GM21619 (cell line): ENCODE data around the gene RWDD4.

Experiments used
- ATAC-seq: cut with Tn5 transposase; IDR thresholded peaks from one replicate; pipeline ENCODE4 v1.9.1; 2021; ENCODE audit not compliant: unreplicated experiment

Gene RWDD4

DNA sequence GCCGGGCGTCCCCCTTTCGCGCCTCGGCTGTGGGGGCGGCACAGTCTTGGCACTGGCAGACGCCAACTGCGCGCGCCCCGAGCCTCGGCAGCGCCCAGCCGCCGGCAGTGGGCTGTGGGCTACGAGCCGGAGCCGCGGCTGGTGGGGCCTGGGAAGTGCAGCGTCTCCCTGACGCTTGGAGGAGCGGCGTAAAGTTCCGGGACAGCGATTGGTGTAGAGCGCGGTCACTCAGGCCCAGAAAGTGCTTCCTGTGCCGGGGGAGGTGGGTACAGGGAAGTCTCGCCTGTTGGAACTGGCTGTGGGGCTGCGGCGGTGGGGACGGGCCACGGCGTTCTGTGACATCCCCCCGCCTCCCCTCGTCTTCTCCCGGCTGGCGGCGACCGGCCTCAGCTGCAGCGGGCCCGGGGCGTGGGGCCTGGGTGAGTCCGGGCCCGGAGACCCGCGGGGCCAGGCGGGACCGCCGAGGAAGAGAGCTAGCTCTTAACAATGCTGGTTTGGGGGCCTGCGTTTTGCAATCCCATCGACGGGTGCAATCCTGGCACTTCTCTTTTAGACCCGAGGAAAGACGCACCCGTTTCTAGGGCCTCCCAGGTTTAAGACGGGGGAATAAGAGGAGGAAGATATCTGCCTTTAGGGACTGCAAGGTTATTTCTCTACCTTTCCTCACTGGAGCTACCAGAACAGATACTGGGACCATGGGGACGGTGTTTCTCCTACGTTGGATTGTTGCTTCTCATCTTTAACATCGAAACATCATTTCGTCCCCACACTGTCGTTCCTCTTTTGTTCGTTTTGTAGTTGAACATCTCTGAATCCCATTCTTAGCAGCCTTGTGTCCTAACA is at the start of gene RWDD4, which contains the start of gene TRAPPC11:
Gene RWDD4 (minus strand): TSS at position 157 of the 843 bp plus-strand sequence. CDS start 233 bp downstream, outside the sequence.
Gene TRAPPC11 (plus strand): TSS at position 265 of the 843 bp plus-strand sequence. CDS start 4,575 bp downstream, outside the sequence.
- ATAC-seq: peak; percentile 99

DNA sequence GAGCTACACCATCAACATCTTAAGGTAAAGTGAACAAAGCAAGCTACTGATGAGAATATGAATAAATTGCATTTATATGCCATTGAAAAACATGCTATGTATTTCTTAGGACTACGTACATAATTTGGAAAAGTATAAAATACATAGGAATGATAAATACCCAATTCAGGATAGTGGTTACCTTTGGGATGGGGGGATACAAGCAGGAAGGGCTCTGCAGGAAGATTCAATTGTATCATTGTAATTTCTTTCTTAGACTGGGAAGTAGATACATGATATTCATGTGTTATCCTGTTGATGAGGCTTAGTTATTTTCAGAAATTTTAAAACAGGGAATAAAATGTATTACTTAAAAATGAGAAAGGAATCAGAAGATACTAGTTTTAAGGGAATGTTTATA is 43.5 kb upstream of the RWDD4 start:
- no peak for ATAC-seq

DNA sequence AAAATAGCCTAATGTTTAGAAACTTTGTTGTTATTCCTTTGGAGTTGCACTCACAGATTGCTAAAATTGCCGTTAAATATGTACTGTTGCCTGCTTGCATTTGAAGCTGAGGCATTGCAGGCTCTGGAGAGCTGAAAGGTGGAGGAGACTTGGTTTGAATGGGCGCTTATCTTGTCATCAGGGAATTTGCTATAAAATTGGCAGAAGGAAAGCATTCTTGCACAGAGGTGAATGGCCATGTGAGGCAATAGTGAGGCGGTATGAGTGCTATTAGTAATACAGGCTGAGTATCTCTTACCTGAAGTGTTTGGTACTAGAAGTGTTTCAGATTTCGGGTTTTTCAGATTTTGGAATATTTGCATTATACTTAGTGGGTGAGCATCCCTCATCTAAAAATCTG is 41.4 kb upstream of the RWDD4 start:
- no peak for ATAC-seq

DNA sequence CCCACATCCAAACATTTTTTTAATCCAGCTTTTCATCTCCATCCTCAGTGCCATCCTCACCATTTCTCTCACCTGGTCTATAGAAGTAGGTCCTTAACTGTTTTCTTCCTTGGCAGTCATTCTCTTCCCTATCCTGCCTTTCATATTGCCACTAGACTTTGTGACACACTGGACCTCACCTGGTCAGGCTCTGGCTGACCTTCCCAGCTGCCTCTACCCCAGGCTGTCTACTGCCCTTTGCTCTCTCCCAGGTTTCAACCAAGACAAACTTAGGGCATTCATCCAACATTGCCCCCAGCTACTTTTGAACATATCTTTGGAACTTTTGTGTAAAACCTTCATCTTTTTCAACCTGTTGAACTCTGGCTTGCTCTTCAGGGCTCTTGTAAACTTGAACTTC is 39.9 kb upstream of the RWDD4 start:
- ATAC-seq: no peak

DNA sequence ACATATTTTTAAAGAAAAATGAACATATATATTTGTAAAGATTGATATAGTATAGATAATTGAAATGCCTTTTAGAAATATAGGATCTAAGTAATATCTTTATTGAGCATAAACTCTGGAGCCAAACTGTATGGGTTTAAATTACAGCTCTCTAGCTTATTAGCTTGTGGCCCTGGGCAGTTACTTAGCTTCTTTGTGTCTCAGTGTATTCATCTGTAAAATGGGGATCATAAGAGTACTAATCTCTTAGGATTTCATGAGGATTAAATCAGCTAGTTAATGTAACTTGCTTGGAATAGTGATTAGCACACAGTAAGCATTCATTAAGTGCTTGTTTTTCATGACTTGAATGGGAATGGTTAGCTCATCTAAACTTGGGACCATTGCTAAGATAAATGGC is 32.9 kb upstream of the RWDD4 start:
- no peak for ATAC-seq

DNA sequence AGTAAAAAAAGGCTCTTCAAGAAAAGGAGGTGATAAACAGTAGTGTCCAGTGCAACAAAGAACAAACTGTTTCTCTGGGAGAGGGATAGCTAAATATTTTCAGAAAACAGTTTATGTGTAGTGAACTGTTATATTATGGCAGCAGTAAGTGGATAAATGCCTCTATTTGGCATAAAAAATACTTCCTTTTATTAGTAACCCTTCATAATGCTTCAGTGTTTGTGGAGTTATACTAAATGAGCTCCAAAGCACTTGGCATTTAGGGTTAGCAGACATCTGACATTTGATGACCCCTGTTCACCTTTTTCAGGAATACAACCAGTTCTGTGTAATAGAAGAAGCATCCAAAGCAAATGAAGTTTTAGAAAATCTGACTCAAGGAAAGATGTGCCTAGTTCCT is 32.0 kb upstream of the RWDD4 start:
- no peak for ATAC-seq

DNA sequence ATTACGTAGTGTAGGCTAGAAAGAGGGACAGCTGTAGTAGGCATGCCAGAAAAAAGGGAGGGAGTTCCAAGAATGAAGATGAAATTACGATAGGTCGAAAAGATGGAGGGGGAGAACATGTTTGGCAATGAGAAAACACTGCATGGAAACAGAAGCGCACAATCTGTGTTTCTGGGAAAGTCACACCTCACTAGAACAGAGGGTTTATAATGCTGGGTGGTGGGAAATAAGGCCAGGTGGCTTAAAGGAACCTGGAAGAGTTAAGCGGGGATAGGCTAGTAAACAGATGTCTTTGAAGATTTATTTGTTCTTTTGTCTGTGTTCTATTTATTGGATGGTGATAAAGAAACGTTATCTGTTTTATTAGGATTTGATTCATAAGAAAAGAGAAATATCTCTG is 29.2 kb upstream of the RWDD4 start:
- no peak for ATAC-seq

DNA sequence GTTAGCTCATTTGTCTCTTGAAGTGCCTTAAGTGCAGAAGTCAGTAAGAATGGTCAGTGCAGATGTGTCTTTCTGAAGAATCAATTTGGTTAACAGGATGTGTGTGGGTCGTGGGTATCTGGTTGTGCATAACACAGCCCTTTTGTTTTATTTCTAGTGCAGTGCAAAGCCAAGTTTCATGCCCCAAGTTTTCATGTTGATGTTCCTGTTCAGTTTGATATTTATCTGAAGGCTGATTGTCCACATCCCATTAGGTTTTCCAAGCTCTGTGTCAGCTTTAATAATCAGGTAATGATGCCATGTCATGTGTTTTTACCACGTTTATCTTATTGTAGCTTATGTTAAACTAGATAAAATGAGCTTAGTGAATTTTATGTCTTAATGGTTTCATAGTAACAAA is 27.5 kb upstream of the RWDD4 start:
- ATAC-seq: no peak

DNA sequence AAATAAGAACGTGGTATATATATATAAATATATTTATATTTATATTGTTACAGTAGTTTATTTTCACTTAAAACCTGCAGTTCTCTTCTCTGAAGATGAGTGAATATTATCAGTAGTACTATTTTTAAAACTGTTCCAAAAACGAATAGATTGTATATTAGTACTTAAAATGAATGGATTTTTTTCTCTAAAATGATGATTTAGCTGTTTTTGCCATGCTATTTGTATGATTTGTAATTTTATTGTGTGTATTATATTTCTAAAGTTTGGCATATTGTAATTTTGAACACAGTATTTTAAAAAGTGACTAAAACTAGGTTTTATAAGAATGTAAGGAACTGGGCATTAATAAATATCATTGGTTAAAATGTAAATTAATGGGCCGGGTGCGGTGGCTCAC is 22.1 kb upstream of the RWDD4 start:
- ATAC-seq: no peak

DNA sequence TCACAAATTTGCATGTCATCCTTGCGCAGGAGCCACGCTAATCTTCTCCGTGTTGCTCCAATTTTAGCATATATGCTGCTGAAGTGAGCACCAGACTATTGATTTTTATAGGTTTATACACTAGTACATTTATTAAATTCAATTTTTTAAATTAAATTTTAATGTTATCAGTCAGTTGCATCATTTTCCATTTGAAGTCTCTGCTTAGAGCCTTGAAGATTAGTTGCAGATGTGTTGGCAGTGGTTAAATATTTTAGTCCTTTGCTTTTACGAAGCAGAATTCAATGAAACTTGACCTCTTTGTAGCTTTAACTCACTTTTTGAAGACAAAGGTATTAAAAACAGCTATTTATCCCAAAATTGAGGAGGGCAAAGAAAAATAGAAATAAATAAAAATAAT is 16.6 kb upstream of the RWDD4 start:
- ATAC-seq: no peak

DNA sequence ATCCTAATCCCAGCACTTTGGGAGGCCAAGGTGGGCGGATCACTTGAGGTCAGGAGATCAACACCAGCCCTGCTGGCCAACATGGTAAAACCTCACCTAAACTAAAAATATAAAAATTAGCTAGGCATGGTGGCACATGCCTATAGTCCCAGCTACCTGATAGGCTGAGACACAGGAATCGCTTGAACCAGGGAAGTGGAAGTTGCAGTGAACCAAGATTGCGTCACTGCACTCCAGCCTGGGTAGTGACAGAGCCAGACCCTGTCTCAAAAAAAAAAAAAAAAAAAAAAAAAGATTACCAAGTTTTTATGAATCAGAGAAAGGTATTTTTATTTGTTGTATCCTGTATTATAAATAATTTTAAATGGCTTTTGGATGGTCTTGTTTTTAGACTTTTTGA is 15.2 kb upstream of the RWDD4 start:
- no peak for ATAC-seq

DNA sequence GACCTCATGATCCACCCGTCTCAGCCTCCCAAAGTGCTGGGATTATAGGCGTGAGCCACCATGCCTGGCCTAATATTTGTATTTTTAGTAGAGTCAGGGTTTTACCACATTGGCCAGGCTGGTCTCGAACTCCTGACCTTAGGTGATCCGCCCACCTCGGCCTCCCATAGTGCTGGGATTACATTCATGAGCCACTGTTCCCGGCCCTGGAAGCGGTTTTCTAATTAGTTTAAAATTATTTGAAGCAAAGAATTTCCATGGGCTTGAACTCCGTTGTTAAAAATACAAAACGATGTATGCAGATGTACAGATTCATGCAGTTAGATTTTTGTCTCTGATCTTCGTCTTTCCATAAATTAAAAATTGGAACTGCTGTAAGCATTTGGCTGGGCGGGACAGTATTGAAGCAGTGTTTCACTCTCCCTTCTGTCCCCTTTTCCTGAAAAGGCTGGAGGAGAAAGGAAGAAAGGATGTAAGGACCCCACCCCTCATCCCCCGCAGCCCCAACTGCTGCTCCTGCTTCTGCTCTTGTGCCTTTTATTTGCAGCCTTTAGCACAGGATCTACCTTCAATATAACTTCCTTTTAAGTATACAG is 12.1 kb upstream of the RWDD4 start:
- ATAC-seq: no peak

DNA sequence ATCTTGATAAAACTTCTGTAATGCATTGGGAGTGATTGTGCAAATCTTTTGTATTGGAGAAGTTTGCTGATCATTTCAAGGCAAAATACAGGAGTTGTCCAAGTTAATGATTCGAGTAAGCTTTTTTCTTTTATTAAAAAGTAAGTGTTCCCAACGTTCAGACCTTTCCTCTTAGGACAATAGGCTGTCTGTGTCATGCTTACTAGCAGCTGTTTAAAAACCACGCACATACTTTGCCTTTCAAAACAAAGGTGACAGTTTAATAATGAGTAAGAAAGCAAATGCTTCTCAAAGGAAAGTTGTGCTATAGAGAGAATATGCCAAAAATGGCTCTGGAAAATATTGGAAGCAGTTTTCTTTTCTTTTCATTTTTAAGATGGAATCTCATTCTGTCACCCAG is 11.3 kb upstream of the RWDD4 start:
- ATAC-seq: no peak

DNA sequence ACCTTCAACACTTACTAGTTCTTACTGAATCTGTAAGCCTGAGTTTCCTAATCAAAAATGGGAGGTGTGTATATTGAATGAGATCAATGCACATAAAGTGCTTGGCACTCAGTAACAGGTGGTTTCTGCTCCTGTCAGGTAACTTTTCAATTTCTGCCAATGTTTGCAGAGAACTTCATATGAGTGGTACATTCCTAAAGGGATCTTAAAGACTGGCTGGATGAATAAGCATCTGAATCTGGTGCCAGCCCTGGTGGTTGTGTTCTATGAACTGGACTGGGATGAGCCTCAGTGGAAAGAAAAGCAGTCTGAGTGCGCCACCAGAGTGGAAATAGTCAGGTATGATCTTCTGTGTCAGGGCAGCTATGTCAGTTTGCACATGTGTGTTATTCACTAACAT is 7.1 kb upstream of the RWDD4 start:
- no peak for ATAC-seq

DNA sequence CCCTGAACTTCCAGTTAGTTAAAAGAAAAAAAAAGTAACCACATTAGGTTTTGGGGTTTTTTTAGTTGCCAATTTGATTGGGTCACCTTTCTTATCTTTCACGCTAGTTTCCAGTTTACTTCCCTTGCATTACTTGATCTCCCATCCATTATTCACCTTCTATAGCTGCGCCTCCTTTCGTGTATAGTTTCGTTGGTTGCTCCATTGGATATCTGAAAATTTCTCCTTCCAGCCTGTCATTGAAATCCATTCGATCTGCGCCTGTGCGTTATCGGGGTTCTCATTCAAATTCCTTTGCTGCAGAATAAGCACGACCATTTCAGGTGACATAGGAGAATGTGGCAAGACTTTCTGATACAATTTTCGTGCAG is 872 bp upstream of the RWDD4 start:
- ATAC-seq: no peak

DNA sequence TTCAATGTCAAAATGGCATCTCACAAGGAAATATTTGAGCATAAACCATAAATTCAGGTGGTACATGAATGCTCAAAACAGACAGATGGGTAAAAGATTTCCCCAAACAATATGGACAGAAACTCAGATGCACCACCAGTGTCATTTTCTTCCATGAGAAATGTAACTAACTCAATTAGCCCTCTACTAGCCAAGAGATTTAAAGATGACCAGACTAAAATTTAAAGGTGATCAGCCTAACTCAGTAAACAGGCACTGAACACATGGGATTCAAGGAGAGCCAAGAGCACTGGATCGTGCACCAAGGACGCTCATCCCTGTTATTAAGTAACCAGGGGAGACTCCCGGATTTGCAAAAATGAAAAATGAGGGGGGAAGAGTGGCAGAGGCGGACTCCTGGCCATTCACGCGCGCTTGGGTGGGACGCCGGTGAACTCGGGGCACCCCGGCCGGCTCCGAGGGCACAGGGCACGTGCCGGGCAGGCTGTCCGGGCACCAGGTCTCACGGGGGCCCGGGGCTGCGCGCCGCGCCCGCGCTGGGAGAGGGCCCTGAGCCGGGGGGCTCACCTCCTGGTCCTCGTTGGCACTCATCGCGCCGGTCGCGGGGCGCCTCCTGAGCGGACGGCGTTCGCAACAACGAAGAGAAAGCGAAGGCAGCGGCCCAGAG is 490 bp downstream of the RWDD4 start:
- peak; percentile 25 for ATAC-seq

DNA sequence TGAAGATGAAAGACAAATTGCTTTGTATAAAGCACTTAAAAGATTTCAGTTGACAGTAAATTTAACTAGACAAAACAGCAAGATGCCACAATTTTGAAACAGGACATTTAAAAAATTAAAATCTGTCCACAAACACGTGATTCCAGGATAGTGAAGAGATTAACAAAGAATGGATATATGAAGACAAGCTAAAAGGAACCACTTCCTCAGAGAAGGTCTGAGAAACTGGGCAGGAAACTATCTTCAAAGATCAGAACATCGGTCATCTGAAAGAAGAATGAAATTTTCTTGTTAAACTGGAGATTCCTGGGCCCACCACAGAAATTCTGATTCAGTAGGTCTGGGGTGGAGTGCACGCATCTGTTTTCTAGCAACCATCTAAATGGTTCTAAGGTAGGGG is 1.4 kb downstream of the RWDD4 start:
- no peak for ATAC-seq

DNA sequence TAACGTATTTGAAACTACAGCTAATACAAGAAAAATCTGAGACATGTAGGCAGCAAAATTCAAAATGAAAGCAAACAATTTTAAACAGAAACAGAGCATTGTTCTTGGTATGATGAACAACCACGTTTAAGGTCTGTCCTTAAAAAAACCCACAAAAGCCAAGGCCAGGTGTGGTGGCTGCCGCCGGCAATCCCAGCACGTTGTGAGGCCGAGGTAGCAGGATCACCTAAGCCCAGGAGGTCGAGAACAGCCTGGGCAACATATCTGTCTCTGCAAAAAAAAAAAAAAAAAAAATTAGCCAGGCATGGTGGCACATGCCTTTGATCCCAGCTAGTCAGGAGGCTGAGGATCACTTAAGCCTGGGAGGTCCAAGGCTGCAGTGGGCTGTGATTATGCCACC is 13.7 kb downstream of the RWDD4 start:
- no peak for ATAC-seq

DNA sequence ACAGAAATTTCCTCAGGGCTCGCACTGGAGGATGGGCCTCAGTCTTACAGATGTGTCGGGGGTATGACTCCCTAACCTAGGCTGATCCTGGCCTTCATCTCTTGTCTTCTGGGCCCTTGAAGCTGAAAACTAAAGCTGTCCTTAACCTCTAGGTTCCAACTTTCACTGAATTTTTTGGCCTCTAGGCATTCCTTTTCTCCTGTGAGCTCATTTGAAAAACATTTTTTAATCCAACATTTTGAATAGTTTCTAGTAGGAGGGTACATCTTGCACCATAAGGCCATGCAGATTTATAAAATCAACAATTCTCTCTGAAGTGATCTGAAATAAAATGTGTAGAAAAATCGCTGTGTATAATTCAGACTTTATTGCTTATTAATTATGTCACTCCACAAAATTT is 19.7 kb downstream of the RWDD4 start:
- no peak for ATAC-seq

DNA sequence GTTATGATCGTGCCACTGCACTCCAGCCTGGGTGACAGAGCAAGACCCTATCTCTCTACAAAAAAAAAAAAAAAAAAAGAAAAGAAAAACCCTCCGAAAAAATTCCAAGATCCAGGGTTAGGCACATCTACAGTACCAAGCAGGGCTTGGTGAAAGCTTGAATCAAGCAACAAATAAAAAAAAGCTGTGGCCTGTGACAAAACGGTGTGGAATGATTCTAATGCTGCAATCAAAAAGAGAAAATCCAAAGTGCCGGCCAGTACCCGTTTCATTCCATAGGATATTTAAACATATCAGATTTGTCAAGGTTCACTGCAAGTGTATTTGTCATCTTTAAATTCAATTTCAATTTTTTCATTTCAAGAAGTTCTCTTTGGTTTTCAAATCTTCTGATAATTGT is 20.5 kb downstream of the RWDD4 start:
- ATAC-seq: no peak

DNA sequence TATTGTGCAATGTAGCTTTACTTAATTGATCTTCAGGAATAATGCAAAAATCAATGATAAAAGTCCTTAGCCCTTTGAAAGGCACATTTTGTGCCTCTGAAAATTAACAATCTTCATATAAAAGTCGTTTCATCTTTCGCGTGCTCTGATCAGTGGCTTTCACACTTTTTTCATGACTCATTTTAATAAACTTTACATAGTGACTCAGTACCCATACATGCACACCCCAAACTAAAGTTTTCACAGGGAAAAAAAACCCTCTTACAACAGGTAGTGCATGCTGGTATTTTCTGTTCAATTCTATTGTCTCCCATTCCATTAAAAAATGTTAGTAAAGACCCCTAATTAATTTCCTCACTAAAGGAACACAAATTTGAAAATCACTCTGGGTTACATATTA is 21.5 kb downstream of the RWDD4 start:
- no peak for ATAC-seq

DNA sequence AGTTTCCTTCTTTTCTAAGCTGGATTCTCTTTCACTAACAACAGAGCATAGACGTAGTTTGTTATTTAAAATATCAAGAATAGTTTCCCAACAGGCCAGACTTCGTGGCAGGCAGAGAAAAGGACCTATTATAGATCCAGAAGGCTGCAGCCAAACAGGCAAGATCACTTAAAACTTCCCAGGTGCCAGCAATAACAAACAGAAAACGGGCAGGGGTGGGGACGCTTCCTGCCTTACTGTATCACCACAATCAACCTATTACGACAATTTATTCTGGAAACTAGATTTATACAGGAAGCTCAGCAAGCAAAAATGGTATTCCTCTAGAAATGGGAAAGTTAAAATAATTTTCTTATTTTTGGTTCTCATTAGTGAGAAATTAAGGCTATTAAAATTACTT is 22.1 kb downstream of the RWDD4 start:
- no peak for ATAC-seq
